Neural cell (in vitro differentiated cells): Measurements from ENCODE around the gene TRPM2. TPM values are rescaled to one million over a fixed set of nuclear protein-coding genes. Genes with fewer than 3 reads are reported as not detected.

Source experiments
- H2AFZ ChIP-seq: fragments of 200-600, 300-800 bp; sonication (generic), shearing (Covaris generic); 2 replicates; pipeline ENCODE4 v1.6.0; 2014; ENCODE audit warnings: low read depth, mild to moderate bottlenecking, antibody characterized with exemption, low read length, moderate library complexity
- H3F3A ChIP-seq: fragments of 200-600 bp; shearing (Covaris generic); 2 replicates; pipeline ENCODE4 v1.6.1; 2016; ENCODE audit warnings: mild to moderate bottlenecking, moderate library complexity, mixed read lengths, antibody characterized with exemption, low read length; ENCODE audit not compliant: insufficient read depth, poor library complexity, severe bottlenecking
- H3K27ac ChIP-seq: fragments of 200-600, 300-800 bp; sonication (generic), shearing (Covaris generic); 2 replicates; pipeline ENCODE4 v1.5.1; 2014; ENCODE audit warnings: mild to moderate bottlenecking, low read length, moderate library complexity
- H3K27me3 ChIP-seq: fragments of 300-800, 200-600 bp; sonication (generic), shearing (Covaris generic); 2 replicates; pipeline ENCODE4 v1.6.0; 2014; ENCODE audit warnings: mild to moderate bottlenecking, low read depth, low read length, moderate library complexity; ENCODE audit not compliant: insufficient read depth
- H3K36me3 ChIP-seq: fragments of 300-800, 200-600 bp; sonication (generic), shearing (Covaris generic); 2 replicates; pipeline ENCODE4 v1.5.1; 2014; ENCODE audit warnings: mild to moderate bottlenecking, antibody characterized with exemption, low read length, moderate library complexity; ENCODE audit not compliant: insufficient read depth
- H3K4me2 ChIP-seq: fragments of 300-800, 200-600 bp; sonication (generic), shearing (Covaris generic); 2 replicates; pipeline ENCODE4 v1.6.0; 2014; ENCODE audit warnings: mild to moderate bottlenecking, low read length
- H3K4me3 ChIP-seq: fragments of 300-800, 200-600 bp; sonication (generic), shearing (Covaris generic); 2 replicates; pipeline ENCODE4 v1.5.1; 2014; ENCODE audit warnings: mild to moderate bottlenecking, low read length, moderate library complexity
- H3K79me2 ChIP-seq: fragments of 200-600 bp; shearing (Covaris generic); replicated peaks from 2 replicates; pipeline ENCODE4 v1.6.0; 2014; ENCODE audit warnings: mild to moderate bottlenecking, low read length, moderate library complexity; ENCODE audit not compliant: insufficient read depth
- H3K9ac ChIP-seq: fragments of 300-800, 200-600 bp; sonication (generic), shearing (Covaris generic); 2 replicates; pipeline ENCODE4 v1.6.1; 2016; ENCODE audit warnings: mild to moderate bottlenecking, low read length, mixed read lengths
- H3K9me2 ChIP-seq: fragments of 200-600 bp; shearing (Covaris generic); 2 replicates; pipeline ENCODE4 v1.6.1; 2016; ENCODE audit warnings: mild to moderate bottlenecking, low read length, mixed read lengths; ENCODE audit not compliant: insufficient read depth
- H3K9me3 ChIP-seq: fragments of 200-600, 300-800 bp; sonication (generic), shearing (Covaris generic); 2 replicates; pipeline ENCODE4 v1.6.1; 2016; ENCODE audit warnings: mild to moderate bottlenecking, mixed run types, low read length, moderate library complexity, mixed read lengths
- H4K20me1 ChIP-seq: fragments of 200-600 bp; shearing (Covaris generic); 2 replicates; pipeline ENCODE4 v1.6.1; 2016; ENCODE audit warnings: mild to moderate bottlenecking, mixed run types; ENCODE audit not compliant: insufficient read depth
- EP300 ChIP-seq: fragments of 450-650 bp; conservative IDR thresholded peaks from 2 replicates; pipeline ENCODE4 v1.6.1; 2014; ENCODE audit warnings: antibody characterized with exemption, mild to moderate bottlenecking, moderate library complexity; ENCODE audit not compliant: poor library complexity, severe bottlenecking
- EZH2 ChIP-seq: fragments of 200-600, 300-800 bp; shearing (Covaris generic), sonication (generic); IDR thresholded peaks from 2 replicates; pipeline ENCODE4 v1.6.1; 2014; ENCODE audit warnings: antibody characterized with exemption, low read length, borderline replicate concordance, mild to moderate bottlenecking; ENCODE audit not compliant: insufficient read depth, poor library complexity, severe bottlenecking
- MXI1 ChIP-seq: fragments of 450-650 bp; conservative IDR thresholded peaks from 2 replicates; pipeline ENCODE4 v1.6.1; 2014; ENCODE audit warnings: antibody characterized with exemption, mild to moderate bottlenecking; ENCODE audit not compliant: poor library complexity, severe bottlenecking
- POLR2AphosphoS5 ChIP-seq: IDR thresholded peaks from 2 replicates; pipeline ENCODE4 v1.6.1; 2012
- RAD21 ChIP-seq: fragments of 450-650 bp; conservative IDR thresholded peaks from 2 replicates; pipeline ENCODE4 v1.6.1; 2014; ENCODE audit warnings: antibody characterized with exemption, mild to moderate bottlenecking, moderate library complexity
- SMC3 ChIP-seq: fragments of 450-650 bp; conservative IDR thresholded peaks from 2 replicates; pipeline ENCODE4 v1.6.1; 2014; ENCODE audit warnings: antibody characterized with exemption, mild to moderate bottlenecking, moderate library complexity; ENCODE audit not compliant: poor library complexity
- TAF1 ChIP-seq: IDR thresholded peaks from 2 replicates; pipeline ENCODE4 v1.6.1; 2012; ENCODE audit warnings: low read depth
- polyA plus RNA-seq: library from polyadenylated mRNA; depleted of rRNA; stranded (reverse); fragments of >200 nt; gene quantifications from 2 replicates; pipeline ENCODE4 v1.2.3, GENCODE V29; 2014
- TF ChIP-seq, protein P1 (sequence below): IDR thresholded peaks from 2 replicates; pipeline ENCODE4 v1.6.1; 2012; ENCODE audit warnings: borderline replicate concordance
- TF ChIP-seq, protein P2 (sequence below): fragments of 450-650 bp; IDR thresholded peaks from 2 replicates; pipeline ENCODE4 v1.5.1; 2014; ENCODE audit warnings: antibody characterized with exemption, mild to moderate bottlenecking, moderate library complexity; ENCODE audit not compliant: poor library complexity, severe bottlenecking

The TRPM2 gene
- polyA plus RNA-seq, 1 donor from 2014 or later: 0.14 TPM

DNA sequence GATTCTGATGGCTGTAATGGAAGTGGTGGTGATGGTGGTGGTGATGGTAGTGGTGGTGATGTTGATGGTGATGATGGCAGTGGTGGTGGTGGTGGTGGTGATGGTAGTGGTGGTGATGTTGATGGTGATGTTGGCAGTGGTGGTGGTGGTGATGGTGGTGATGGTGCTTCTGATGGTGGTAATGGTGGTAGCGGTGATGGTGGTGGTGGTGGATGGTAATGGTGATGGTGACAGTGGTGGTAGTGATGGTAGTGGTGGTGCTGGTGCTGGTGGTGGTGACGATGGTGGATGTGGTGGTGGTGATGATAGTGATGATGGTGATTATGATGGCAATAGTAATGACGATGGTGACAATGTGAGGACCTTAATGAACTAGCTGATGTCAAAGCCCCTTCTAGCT is 66.3 kb downstream of the TRPM2 start:
- Histone ChIP-seq H3K9me3 (no peaks in the 10 kb centered on the region), H3K9me2 (no peaks in the 10 kb centered on the region), H3K4me2 (no peak overlapping the region), H3K79me2 (no peaks in the 10 kb centered on the region), H2AFZ (no peak overlapping the region), H4K20me1 (no peaks in the 10 kb centered on the region), H3F3A (no peaks in the 10 kb centered on the region), H3K27me3 (no peaks in the 10 kb centered on the region), H3K36me3 (no peaks in the 10 kb centered on the region), H3K9ac (no peak overlapping the region), H3K27ac (no peak overlapping the region), H3K4me3 (no peak overlapping the region)
- TF ChIP-seq SMC3 (no peak), EP300 (no peak), TAF1 (no peak), EZH2 (no peak), POLR2AphosphoS5 (no peak), MXI1 (no peak), RAD21 (no peak)
- TF ChIP-seq, protein P1, sequence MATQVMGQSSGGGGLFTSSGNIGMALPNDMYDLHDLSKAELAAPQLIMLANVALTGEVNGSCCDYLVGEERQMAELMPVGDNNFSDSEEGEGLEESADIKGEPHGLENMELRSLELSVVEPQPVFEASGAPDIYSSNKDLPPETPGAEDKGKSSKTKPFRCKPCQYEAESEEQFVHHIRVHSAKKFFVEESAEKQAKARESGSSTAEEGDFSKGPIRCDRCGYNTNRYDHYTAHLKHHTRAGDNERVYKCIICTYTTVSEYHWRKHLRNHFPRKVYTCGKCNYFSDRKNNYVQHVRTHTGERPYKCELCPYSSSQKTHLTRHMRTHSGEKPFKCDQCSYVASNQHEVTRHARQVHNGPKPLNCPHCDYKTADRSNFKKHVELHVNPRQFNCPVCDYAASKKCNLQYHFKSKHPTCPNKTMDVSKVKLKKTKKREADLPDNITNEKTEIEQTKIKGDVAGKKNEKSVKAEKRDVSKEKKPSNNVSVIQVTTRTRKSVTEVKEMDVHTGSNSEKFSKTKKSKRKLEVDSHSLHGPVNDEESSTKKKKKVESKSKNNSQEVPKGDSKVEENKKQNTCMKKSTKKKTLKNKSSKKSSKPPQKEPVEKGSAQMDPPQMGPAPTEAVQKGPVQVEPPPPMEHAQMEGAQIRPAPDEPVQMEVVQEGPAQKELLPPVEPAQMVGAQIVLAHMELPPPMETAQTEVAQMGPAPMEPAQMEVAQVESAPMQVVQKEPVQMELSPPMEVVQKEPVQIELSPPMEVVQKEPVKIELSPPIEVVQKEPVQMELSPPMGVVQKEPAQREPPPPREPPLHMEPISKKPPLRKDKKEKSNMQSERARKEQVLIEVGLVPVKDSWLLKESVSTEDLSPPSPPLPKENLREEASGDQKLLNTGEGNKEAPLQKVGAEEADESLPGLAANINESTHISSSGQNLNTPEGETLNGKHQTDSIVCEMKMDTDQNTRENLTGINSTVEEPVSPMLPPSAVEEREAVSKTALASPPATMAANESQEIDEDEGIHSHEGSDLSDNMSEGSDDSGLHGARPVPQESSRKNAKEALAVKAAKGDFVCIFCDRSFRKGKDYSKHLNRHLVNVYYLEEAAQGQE: no peak
- TF ChIP-seq, protein P2, sequence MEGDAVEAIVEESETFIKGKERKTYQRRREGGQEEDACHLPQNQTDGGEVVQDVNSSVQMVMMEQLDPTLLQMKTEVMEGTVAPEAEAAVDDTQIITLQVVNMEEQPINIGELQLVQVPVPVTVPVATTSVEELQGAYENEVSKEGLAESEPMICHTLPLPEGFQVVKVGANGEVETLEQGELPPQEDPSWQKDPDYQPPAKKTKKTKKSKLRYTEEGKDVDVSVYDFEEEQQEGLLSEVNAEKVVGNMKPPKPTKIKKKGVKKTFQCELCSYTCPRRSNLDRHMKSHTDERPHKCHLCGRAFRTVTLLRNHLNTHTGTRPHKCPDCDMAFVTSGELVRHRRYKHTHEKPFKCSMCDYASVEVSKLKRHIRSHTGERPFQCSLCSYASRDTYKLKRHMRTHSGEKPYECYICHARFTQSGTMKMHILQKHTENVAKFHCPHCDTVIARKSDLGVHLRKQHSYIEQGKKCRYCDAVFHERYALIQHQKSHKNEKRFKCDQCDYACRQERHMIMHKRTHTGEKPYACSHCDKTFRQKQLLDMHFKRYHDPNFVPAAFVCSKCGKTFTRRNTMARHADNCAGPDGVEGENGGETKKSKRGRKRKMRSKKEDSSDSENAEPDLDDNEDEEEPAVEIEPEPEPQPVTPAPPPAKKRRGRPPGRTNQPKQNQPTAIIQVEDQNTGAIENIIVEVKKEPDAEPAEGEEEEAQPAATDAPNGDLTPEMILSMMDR: no peak

DNA sequence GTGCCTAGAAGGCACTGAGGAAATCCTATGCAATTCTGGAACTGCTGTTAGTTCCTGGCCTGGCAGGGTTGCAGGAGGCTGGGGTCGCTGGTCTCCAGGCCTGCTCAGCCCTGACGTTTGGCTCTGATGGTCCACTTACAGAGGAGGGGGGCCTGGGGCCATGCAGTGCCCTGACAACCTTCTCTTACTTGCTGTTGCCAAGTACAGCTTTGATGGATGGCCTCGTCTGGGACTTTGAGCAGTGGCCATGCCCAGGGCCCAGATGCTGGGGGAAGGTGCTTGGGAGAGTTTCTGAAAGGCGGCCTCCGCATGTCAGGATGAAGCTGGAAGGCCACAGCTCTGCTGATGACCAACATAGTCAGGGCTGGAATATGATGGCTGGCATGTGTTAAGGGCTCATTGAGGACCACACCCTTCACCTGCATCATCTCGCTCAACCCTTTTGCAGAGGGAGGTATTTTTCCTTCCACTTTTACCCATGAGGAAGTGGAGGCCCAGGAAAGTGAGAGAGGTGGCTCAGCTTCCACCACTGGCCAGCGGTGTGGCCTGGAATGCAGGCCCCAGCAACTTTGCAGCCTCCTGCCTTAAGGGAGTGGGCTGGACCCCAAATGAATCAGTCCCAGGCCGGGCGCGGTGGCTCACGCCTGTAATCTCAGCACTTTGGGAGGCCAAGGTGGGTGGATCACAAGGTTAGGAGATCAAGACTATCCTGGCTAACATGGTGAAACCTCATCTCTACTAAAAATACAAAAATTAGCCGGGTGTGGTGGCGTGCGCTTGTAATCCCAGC is 67.2 kb downstream of the TRPM2 start:
- H3K27me3 ChIP-seq: no peaks in the 10 kb centered on the region
- no peaks in the 10 kb centered on the region for H4K20me1 ChIP-seq
- H3K9me3 ChIP-seq: no peaks in the 10 kb centered on the region
- H3K9ac ChIP-seq: no peak overlapping the region
- H3K27ac ChIP-seq: no peak overlapping the region
- H3K4me2 ChIP-seq: no peak overlapping the region
- no peak overlapping the region for H3K4me3 ChIP-seq
- TF ChIP-seq EP300 (no peak), SMC3 (no peak), EZH2 (no peak), POLR2AphosphoS5 (no peak), MXI1 (no peak), TAF1 (no peak)
- TF ChIP-seq, protein P1: no peak
- TF ChIP-seq, protein P2: no peak
- no peaks in the 10 kb centered on the region for H3K79me2 ChIP-seq
- H3K36me3 ChIP-seq: no peaks in the 10 kb centered on the region
- H3F3A ChIP-seq: no peaks in the 10 kb centered on the region
- H3K9me2 ChIP-seq: no peaks in the 10 kb centered on the region
- H2AFZ ChIP-seq: no peak overlapping the region
